ENCODE measurements around the gene LIG1.

The LIG1 gene

DNA sequence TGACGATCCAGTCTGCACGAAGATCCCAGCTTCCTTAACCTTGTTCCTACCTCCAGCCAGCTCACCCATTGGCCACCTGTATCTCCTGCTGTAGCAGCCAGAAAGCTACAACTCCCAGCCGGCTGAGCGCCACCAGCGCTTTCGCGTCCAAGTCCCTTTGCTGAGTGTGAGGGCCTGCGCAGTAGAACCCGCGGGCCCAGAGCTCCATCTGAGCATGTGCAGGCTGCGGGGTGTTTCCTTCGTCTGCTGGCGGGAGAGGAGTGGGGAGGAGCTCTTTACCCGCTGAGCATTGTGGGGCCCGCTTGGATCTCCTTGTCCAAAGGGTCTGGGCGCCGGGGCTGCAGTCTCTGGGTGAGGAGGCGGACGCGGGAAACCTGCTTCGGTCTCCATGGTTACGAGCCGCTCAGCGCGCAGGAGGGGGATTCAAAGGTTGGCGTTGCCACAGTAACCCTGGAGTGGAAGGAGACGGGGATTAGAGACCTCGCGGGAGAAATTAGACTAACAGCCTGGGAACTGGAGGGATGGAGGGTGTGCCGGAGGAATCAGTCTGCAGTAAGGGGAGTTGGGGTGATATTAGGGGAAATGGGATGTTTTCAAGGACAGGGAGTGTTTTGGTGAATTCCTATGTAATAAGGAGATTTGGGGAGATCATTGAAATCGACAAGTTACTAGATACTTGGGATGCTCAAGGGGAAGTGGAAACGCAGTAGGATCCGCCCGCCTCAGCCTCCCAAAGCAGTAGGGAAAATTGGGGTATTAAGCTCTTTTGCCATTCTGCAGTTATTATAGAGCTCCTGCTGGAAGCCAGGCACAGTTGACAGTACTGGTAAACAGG is 33.9 kb upstream of the LIG1 start:
- TF ChIP-seq, protein P1, sequence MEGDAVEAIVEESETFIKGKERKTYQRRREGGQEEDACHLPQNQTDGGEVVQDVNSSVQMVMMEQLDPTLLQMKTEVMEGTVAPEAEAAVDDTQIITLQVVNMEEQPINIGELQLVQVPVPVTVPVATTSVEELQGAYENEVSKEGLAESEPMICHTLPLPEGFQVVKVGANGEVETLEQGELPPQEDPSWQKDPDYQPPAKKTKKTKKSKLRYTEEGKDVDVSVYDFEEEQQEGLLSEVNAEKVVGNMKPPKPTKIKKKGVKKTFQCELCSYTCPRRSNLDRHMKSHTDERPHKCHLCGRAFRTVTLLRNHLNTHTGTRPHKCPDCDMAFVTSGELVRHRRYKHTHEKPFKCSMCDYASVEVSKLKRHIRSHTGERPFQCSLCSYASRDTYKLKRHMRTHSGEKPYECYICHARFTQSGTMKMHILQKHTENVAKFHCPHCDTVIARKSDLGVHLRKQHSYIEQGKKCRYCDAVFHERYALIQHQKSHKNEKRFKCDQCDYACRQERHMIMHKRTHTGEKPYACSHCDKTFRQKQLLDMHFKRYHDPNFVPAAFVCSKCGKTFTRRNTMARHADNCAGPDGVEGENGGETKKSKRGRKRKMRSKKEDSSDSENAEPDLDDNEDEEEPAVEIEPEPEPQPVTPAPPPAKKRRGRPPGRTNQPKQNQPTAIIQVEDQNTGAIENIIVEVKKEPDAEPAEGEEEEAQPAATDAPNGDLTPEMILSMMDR (IDR thresholded peaks at IDR 0.05; ENCODE audit: control insufficient read depth, insufficient read depth, low read depth, low read length, missing control alignments), result no peak
- peak; percentile 62 for DNase-seq (ENCODE audit: low read depth)

DNA sequence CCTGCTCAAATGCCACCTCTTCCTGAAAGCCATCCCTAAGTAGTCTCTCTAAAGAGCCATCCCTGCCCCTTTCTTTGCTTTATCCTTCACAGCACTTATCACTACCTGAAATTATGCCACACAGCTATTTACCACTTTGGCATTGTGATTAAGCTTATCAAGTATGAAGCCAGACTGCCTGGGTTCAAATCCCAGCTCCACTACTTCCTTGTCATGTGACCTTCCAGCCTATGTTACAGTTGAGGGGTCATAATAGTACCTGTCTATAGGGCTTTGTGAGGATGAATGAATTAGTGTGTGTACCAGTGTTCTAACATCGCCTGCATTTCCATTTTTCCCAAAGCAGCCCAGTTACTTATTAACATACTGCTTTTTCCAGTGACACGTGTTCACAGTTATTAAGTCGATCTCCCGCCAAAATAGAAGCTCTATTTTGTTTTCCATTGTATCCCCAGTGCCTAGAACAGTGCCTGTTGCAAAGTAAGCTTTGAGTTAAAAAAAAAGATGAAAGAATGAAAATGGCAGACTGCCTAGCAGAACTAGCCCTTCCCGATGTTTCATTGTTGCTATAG is 33.2 kb upstream of the LIG1 start:
- H3K4me3 ChIP-seq (ENCODE audit: control insufficient read depth, low read depth, low read length), result peak overlapping the region; percentile 96
- TF ChIP-seq, protein P1 (IDR thresholded peaks at IDR 0.05; ENCODE audit: control insufficient read depth, insufficient read depth, low read depth, low read length, missing control alignments), result no peak
- DNase-seq (ENCODE audit: low read depth), result no peak

More for the DNA sequence above, 33.9 kb upstream of the LIG1 start:
- H3K4me3 ChIP-seq (ENCODE audit: control insufficient read depth, low read depth, low read length), result peak overlapping the region; percentile 96

DNA sequence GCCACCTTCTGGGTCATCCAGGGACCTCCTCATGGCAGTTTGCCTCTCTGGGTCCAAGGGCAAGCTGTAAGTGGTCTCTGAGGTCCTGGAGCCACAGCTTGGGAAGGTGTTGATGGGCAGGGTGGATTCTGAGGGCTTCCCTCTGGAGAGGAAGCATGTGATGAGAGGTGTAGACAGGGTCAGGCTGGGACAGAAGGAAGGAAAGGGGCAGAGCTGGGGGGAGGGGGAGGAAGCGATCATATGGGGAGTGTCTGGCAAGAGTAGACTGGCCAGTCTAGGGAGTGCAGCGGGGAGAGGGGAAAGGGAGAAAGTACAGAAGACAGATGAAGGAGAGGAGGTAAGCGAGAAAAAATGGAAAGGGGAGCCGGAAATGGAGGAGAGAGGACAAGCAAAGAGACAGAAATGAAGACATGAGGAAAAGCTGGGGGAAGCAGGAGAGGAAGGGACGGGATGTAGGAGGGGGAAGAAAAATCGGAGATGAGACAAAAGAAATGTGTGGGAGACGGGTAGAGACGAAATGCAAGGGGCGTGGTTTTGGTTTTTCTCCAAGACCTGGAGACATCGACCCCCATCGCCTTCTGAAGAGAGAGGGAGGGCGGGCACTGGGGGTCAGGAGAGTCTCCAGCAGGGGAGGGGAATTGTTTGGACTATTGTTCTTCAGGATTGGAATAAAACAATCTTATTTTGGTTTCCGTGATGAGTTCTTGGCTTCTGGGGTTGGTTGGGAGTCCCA is 27.0 kb upstream of the LIG1 start:
- no peak overlapping the region for H3K4me3 ChIP-seq (ENCODE audit: control insufficient read depth, low read depth, low read length)
- TF ChIP-seq, protein P1 (IDR thresholded peaks at IDR 0.05; ENCODE audit: control insufficient read depth, insufficient read depth, low read depth, low read length, missing control alignments), result no peak
- DNase-seq (ENCODE audit: low read depth), result no peak

DNA sequence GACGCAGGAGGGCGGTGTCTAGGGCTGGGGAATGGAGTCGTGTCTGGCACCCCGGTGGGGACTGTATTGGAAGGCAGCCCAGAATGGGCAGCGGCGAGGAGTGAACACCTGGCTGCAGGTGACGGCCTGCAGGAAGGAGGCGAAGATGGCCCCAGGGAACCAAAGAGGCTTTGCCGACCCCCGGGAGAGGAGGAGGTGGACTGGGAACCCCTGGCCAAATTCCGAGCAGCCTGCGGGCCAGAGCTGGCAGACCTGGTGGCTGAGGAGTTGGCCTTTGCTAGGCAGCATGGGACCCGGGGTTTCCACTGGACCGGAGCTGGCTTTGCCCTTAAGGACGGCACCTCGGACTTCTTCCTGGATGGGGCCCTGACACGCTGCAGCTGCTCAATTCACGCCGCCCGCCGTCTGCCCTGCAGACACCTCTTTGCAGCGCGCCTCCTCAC is 26.2 kb upstream of the LIG1 start:
- no peak for DNase-seq (ENCODE audit: low read depth)
- no peak overlapping the region for H3K4me3 ChIP-seq (ENCODE audit: control insufficient read depth, low read depth, low read length)

DNA sequence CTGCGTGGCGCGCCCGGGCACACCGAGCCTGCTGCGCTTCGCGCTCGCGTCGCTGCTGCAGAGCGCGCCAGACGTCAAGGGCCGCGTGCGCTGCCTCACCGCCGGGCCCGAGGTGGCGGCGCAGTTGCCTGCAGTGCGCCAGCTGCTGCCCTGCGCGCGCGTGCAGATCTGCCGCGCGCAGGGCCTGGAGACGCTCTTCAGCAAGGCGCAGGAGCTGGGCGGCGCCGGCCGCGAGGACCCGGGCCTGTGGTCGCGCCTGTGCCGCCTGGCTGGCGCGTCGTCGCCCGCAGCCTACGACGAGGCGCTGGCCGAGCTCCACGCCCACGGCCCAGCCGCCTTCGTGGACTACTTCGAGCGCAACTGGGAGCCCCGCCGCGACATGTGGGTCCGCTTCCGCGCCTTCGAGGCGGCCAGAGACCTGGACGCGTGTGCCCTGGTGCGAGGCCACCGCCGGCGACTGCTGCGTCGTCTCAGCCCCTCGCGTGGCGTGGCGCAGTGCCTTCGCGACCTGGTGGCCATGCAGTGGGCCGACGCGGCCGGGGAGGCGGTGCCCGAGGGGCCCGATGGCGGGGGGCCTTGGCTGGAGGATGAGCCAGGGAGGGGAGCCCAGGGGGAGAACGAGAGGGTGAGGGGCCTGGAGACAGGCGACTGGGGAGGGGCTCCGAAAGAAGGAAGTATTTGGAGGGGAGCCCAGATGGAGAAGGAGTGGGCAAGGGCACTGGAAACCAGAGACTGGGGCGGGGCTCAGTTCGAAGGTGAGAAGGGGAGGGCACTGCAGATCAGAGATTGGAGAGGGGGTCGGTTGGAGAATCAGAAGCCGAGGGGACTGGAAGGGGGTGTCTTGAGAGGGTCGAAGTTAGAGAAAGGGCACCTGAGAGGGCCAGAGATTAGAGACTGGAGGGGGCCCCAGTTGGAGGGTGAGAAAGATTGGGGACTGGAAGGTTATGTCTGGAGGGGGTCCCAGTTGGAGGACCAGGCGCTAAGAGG is 25.0 kb upstream of the LIG1 start:
- DNase-seq (ENCODE audit: low read depth), result no peak
- TF ChIP-seq, protein P1 (IDR thresholded peaks at IDR 0.05; ENCODE audit: control insufficient read depth, insufficient read depth, low read depth, low read length, missing control alignments), result no peak
- H3K4me3 ChIP-seq (ENCODE audit: control insufficient read depth, low read depth, low read length), result no peak overlapping the region

More for the DNA sequence above, 26.2 kb upstream of the LIG1 start:
- TF ChIP-seq, protein P1 (IDR thresholded peaks at IDR 0.05; ENCODE audit: control insufficient read depth, insufficient read depth, low read depth, low read length, missing control alignments), result no peak
